Measurements from ENCODE around the gene CCDC187.
"Not testable (repeated sequence)": the region's sequence is repeated elsewhere in the genome, so short reads cannot be mapped to it uniquely, and the experiment has no call there.

CCDC187 gene

GRCh38 chr9:136324501-136325300 lies 20.8 kb upstream of the CCDC187 start:
- Mint-ChIP-seq H3K4me3 (no peak overlapping the region), H3K4me1 (peaks cover 17% of the 10 kb centered on the region), H3K27ac (no peak overlapping the region), H3K9me3 (no peaks in the 10 kb centered on the region), H3K27me3 (no peaks in the 10 kb centered on the region)
- no peak for ATAC-seq
- DNase-seq, result no peak

GRCh38 chr9:136323371-136323789 lies 19.5 kb upstream of the CCDC187 start:
- Mint-ChIP-seq H3K27me3 (no peaks in the 10 kb centered on the region), H3K4me1 (peaks cover 6% of the 10 kb centered on the region), H3K9me3 (no peaks in the 10 kb centered on the region), H3K4me3 (no peak overlapping the region), H3K27ac (no peak overlapping the region)
- DNase-seq (no peak), ATAC-seq (no peak)

GRCh38 chr9:136322756-136323330 lies 18.9 kb upstream of the CCDC187 start:
- no peaks in the 10 kb centered on the region for H3K9me3 Mint-ChIP-seq

GRCh38 chr9:136321561-136321960 lies 17.7 kb upstream of the CCDC187 start:
- Mint-ChIP-seq H3K27ac (no peak overlapping the region), H3K27me3 (no peaks in the 10 kb centered on the region), H3K4me3 (no peak overlapping the region), H3K9me3 (peaks cover 1 to 2% of the 10 kb centered on the region in 2 donors), H3K4me1 (peaks cover 6% of the 10 kb centered on the region)
- DNase-seq, result no peak
- ATAC-seq, result no peak

More at GRCh38 chr9:136322756-136323330, 18.9 kb upstream of the CCDC187 start:
- DNase-seq (no peak), ATAC-seq (no peak)
- Mint-ChIP-seq H3K27ac (no peak overlapping the region), H3K4me1 (peaks cover 5% of the 10 kb centered on the region), H3K4me3 (peak overlapping the region in 1 of 2 donors; percentile 19), H3K27me3 (no peaks in the 10 kb centered on the region)

- H3K27me3 Mint-ChIP-seq, ATAC-seq: not testable (repeated sequence)
- H3K4me1 Mint-ChIP-seq, result peaks cover 12% of the 10 kb centered on the region
Observed at GRCh38 chr9:136320972-136321371, 17.1 kb upstream of the CCDC187 start.

GRCh38 chr9:136319955-136320354 lies 16.1 kb upstream of the CCDC187 start:
- ATAC-seq, H3K27ac Mint-ChIP-seq, H3K4me3 Mint-ChIP-seq, H3K27me3 Mint-ChIP-seq, DNase-seq: not testable (repeated sequence)
- Mint-ChIP-seq H3K9me3 (peaks cover 15 to 18% of the 10 kb centered on the region in 2 donors), H3K4me1 (peaks cover 15% of the 10 kb centered on the region)

More at GRCh38 chr9:136320972-136321371, 17.1 kb upstream of the CCDC187 start:
- not testable (repeated sequence) for DNase-seq, H3K27ac Mint-ChIP-seq, H3K4me3 Mint-ChIP-seq, H3K9me3 Mint-ChIP-seq

GRCh38 chr9:136319244-136319643 lies 15.3 kb upstream of the CCDC187 start:
- DNase-seq, ATAC-seq, H3K4me3 Mint-ChIP-seq, H3K27me3 Mint-ChIP-seq, H3K27ac Mint-ChIP-seq: not testable (repeated sequence)
- peaks cover 21 to 25% of the 10 kb centered on the region in 2 donors for H3K9me3 Mint-ChIP-seq
- peaks cover 15% of the 10 kb centered on the region for H3K4me1 Mint-ChIP-seq

GRCh38 chr9:136318776-136319241 lies 14.9 kb upstream of the CCDC187 start:
- H3K27ac Mint-ChIP-seq, result no peak overlapping the region
- H3K9me3 Mint-ChIP-seq, result peaks cover 21 to 25% of the 10 kb centered on the region in 2 donors
- no peak for DNase-seq
- H3K27me3 Mint-ChIP-seq, result no peaks in the 10 kb centered on the region
- H3K4me1 Mint-ChIP-seq, result peaks cover 15% of the 10 kb centered on the region
- no peak overlapping the region for H3K4me3 Mint-ChIP-seq
- no peak for ATAC-seq

- H3K4me1 Mint-ChIP-seq, result peaks cover 15% of the 10 kb centered on the region
- DNase-seq (no peak), ATAC-seq (no peak)
- no peak overlapping the region for H3K4me3 Mint-ChIP-seq
- peaks cover 21 to 25% of the 10 kb centered on the region in 2 donors for H3K9me3 Mint-ChIP-seq
- no peak overlapping the region for H3K27ac Mint-ChIP-seq
- no peaks in the 10 kb centered on the region for H3K27me3 Mint-ChIP-seq
Observed at GRCh38 chr9:136318111-136318775, 14.3 kb upstream of the CCDC187 start.

GRCh38 chr9:136317695-136318094 lies 13.8 kb upstream of the CCDC187 start:
- Mint-ChIP-seq H3K4me1 (peaks cover 9% of the 10 kb centered on the region), H3K27me3 (no peaks in the 10 kb centered on the region), H3K4me3 (no peak overlapping the region), H3K27ac (no peak overlapping the region), H3K9me3 (peaks cover 21 to 25% of the 10 kb centered on the region in 2 donors)
- ATAC-seq (no peak), DNase-seq (no peak)

GRCh38 chr9:136316896-136317676 lies 13.2 kb upstream of the CCDC187 start:
- peaks cover 9% of the 10 kb centered on the region for H3K4me1 Mint-ChIP-seq
- no peaks in the 10 kb centered on the region for H3K27me3 Mint-ChIP-seq
- H3K27ac Mint-ChIP-seq, result no peak overlapping the region
- peaks cover 21 to 25% of the 10 kb centered on the region in 2 donors for H3K9me3 Mint-ChIP-seq
- DNase-seq (no peak), ATAC-seq (no peak)
- H3K4me3 Mint-ChIP-seq, result no peak overlapping the region

- Mint-ChIP-seq H3K4me3 (peak overlapping the region in 1 of 2 donors; percentile 33), H3K4me1 (peaks cover 9% of the 10 kb centered on the region), H3K27ac (peak overlapping the region in 1 of 2 donors; percentile 64), H3K9me3 (peaks cover 21 to 25% of the 10 kb centered on the region in 2 donors), H3K27me3 (no peaks in the 10 kb centered on the region)
- DNase-seq, result peak in 1 of 2 donors; percentile 43
- peak; percentile 56 for ATAC-seq
Observed at GRCh38 chr9:136316271-136316751, 12.4 kb upstream of the CCDC187 start.

- Mint-ChIP-seq H3K4me1 (peaks cover 9% of the 10 kb centered on the region), H3K27me3 (no peaks in the 10 kb centered on the region), H3K9me3 (peaks cover 21 to 25% of the 10 kb centered on the region in 2 donors), H3K27ac (no peak overlapping the region), H3K4me3 (no peak overlapping the region)
- no peak for DNase-seq
- ATAC-seq, result no peak
Observed at GRCh38 chr9:136314944-136315343, 11.1 kb upstream of the CCDC187 start.

- peaks cover 21 to 25% of the 10 kb centered on the region in 2 donors for H3K9me3 Mint-ChIP-seq
Observed at GRCh38 chr9:136314056-136314416, 10.1 kb upstream of the CCDC187 start.

More at GRCh38 chr9:136314056-136314416, 10.1 kb upstream of the CCDC187 start:
- Mint-ChIP-seq H3K27ac (peak overlapping the region in 1 of 2 donors; percentile 13), H3K27me3 (no peaks in the 10 kb centered on the region), H3K4me1 (peaks cover 9% of the 10 kb centered on the region), H3K4me3 (no peak overlapping the region)
- no peak for DNase-seq
- no peak for ATAC-seq

All from stimulated activated naive CD8-positive, alpha-beta T cell treated with anti-CD3 and anti-CD28 coated beads, Interleukin-15, amount 100 ng/mL, for 72 hours (primary cell).